Left lung (tissue), 10 donors: Measurements from ENCODE around the gene CFAP161. TPM values are rescaled to one million over a fixed set of nuclear protein-coding genes. Genes with fewer than 3 reads are reported as not detected.
"Not testable (repeated sequence)": the region's sequence is repeated elsewhere in the genome, so short reads cannot be mapped to it uniquely, and the experiment has no call there.

Experiments used
- ATAC-seq: fragments of 200-7000 bp; cut with Tn5 transposase; one replicate; pipeline ENCODE4 v1.9.1; 2020; ENCODE audit warnings: moderate library complexity
- DNase-seq, 4 donors: peaks; one replicate each; pipeline ENCODE4 v3.0.0-alpha.2; 2013 to 2020
- H3K27ac ChIP-seq, 2 donors: fragments of 200-600 bp; sonication (generic) in 1 of 2; one replicate each; pipeline versions ENCODE4 v1.5.0 to v1.8.0; 2020 to 2021
- H3K27me3 ChIP-seq, 2 donors: fragments of 200-600 bp; sonication (generic) in 1 of 2; one replicate each; pipeline versions ENCODE4 v1.5.0 to v1.8.0; 2020 to 2021
- H3K36me3 ChIP-seq, 2 donors: fragments of 200-600 bp; sonication (generic) in 1 of 2; one replicate each; pipeline versions ENCODE4 v1.5.0 to v1.8.0; 2020 to 2021
- H3K4me1 ChIP-seq, 2 donors: fragments of 200-600 bp; one replicate each; pipeline ENCODE4 v1.8.0; 2021
- H3K4me3 ChIP-seq, 2 donors: fragments of 200-600 bp; sonication (generic) in 1 of 2; one replicate each; pipeline versions ENCODE4 v1.5.0 to v1.8.0; 2020 to 2021; ENCODE audit warnings: mild to moderate bottlenecking in 1 of 2
- H3K9me3 ChIP-seq, 2 donors: fragments of 200-600 bp; sonication (generic) in 1 of 2; one replicate each; pipeline versions ENCODE4 v1.5.0 to v1.8.0; 2020 to 2021
- CTCF ChIP-seq, 2 donors: fragments of 200-600 bp; sonication (generic) in 1 of 2; IDR thresholded peaks; one replicate each; pipeline versions ENCODE4 v1.5.0 to v1.8.0; 2021; ENCODE audit warnings: antibody characterized with exemption in 2 of 2
- intact Hi-C, 2 donors: fragments of 100-400 bp; cut with DNase I; formaldehyde crosslinking; loops; one replicate each; pipeline versions ENCODE4 v1.11.2 to v1.14.2; 2022
- polyA plus RNA-seq, 6 donors: library from polyadenylated mRNA; unstranded; fragments of 120-200 nt; gene quantifications; one replicate each; pipeline ENCODE4 v1.2.1, GENCODE V29; 2013; ENCODE audit not compliant: insufficient read length in 6 of 6
- total RNA-seq, 2 donors: library from RNA; stranded (reverse); fragmentation: NEBNext Ultra II Directional; extraction: Animal tissue kit (Norgen Biotek cat#: 25700); gene quantifications; one replicate each; pipeline ENCODE4 v1.2.1, GENCODE V29; 2021
- donor health status: DM: no; HTN: yes; CAD: no.
- donor health status: DM: no; HTN: no; CAD: no.

The CFAP161 gene
- total and polyA plus RNA-seq, 8 donors: 0.64 to 12.2 (median 5.7) TPM

- no peak for ATAC-seq
- H3K27ac ChIP-seq: no peak overlapping the region
- H3K9me3 ChIP-seq: no peaks in the 10 kb centered on the region
- H3K4me3 ChIP-seq: no peak overlapping the region
- DNase-seq: no peak
- no peaks in the 10 kb centered on the region for H3K36me3 ChIP-seq
- TF ChIP-seq CTCF (IDR thresholded peaks at IDR 0.05): no peak
- H3K27me3 ChIP-seq: peaks cover 18 to 31% of the 10 kb centered on the region in 2 donors
- intact Hi-C loops: no loop called here
- peaks cover 0 to 9% of the 10 kb centered on the region in 2 donors for H3K4me1 ChIP-seq
Measured at GRCh38 chr15:81117136-81117535, 16.9 kb upstream of the CFAP161 start.

GRCh38 chr15:81117581-81117980, 16.5 kb upstream of the CFAP161 start:
- Histone ChIP-seq H3K4me3 (no peak overlapping the region), H3K9me3 (no peaks in the 10 kb centered on the region), H3K27me3 (peaks cover 18 to 31% of the 10 kb centered on the region in 2 donors), H3K4me1 (peaks cover 0 to 9% of the 10 kb centered on the region in 2 donors), H3K36me3 (no peaks in the 10 kb centered on the region), H3K27ac (no peak overlapping the region)
- no peak for TF ChIP-seq CTCF (IDR thresholded peaks at IDR 0.05)
- intact Hi-C loops: no loop called here
- no peak for ATAC-seq
- DNase-seq: no peak

GRCh38 chr15:81118361-81118760, 15.7 kb upstream of the CFAP161 start:
- Histone ChIP-seq H3K9me3 (no peaks in the 10 kb centered on the region), H3K4me3 (no peak overlapping the region), H3K27ac (no peak overlapping the region), H3K4me1 (peaks cover 0 to 9% of the 10 kb centered on the region in 2 donors), H3K27me3 (peaks cover 18 to 31% of the 10 kb centered on the region in 2 donors), H3K36me3 (no peaks in the 10 kb centered on the region)
- no peak for TF ChIP-seq CTCF (IDR thresholded peaks at IDR 0.05)
- no peak for ATAC-seq
- DNase-seq: peak in 1 of 4 donors; percentile 77
- intact Hi-C loops: no loop called here

GRCh38 chr15:81120069-81120468, 14.0 kb upstream of the CFAP161 start:
- H3K9me3 ChIP-seq: no peaks in the 10 kb centered on the region
- intact Hi-C loops: no loop called here
- no peak overlapping the region for H3K4me3 ChIP-seq
- DNase-seq (no peak), ATAC-seq (no peak)
- H3K27me3 ChIP-seq: peaks cover 18 to 31% of the 10 kb centered on the region in 2 donors
- TF ChIP-seq CTCF (IDR thresholded peaks at IDR 0.05): no peak
- H3K4me1 ChIP-seq: peaks cover 0 to 9% of the 10 kb centered on the region in 2 donors
- H3K27ac ChIP-seq: no peak overlapping the region
- no peaks in the 10 kb centered on the region for H3K36me3 ChIP-seq

GRCh38 chr15:81126892-81127291, 7.2 kb upstream of the CFAP161 start:
- peaks cover 0 to 6% of the 10 kb centered on the region in 2 donors for H3K27me3 ChIP-seq
- DNase-seq (peak in 1 of 4 donors; percentile 37), ATAC-seq (no peak)
- H3K36me3 ChIP-seq: no peaks in the 10 kb centered on the region
- no peak for TF ChIP-seq CTCF (IDR thresholded peaks at IDR 0.05)
- H3K27ac ChIP-seq: no peak overlapping the region
- no peak overlapping the region for H3K4me3 ChIP-seq
- intact Hi-C loops: no loop called here
- H3K9me3 ChIP-seq: no peaks in the 10 kb centered on the region
- H3K4me1 ChIP-seq: no peaks in the 10 kb centered on the region

- DNase-seq, ATAC-seq, intact Hi-C loops, H3K27me3 ChIP-seq, H3K4me3 ChIP-seq, H3K9me3 ChIP-seq, H3K27ac ChIP-seq, H3K36me3 ChIP-seq, H3K4me1 ChIP-seq: not testable (repeated sequence)
Measured at GRCh38 chr15:81141478-81141877, 7.4 kb downstream of the CFAP161 start.
